Measurements from ENCODE around the gene APOL3. TPM values are rescaled to one million over a fixed set of nuclear protein-coding genes. Genes with fewer than 3 reads are reported as not detected.
"Not testable (repeated sequence)": the region's sequence is repeated elsewhere in the genome, so short reads cannot be mapped to it uniquely, and the experiment has no call there.

Gene APOL3
- polyA plus RNA-seq, 1 experiment: 4.2 TPM

DNA sequence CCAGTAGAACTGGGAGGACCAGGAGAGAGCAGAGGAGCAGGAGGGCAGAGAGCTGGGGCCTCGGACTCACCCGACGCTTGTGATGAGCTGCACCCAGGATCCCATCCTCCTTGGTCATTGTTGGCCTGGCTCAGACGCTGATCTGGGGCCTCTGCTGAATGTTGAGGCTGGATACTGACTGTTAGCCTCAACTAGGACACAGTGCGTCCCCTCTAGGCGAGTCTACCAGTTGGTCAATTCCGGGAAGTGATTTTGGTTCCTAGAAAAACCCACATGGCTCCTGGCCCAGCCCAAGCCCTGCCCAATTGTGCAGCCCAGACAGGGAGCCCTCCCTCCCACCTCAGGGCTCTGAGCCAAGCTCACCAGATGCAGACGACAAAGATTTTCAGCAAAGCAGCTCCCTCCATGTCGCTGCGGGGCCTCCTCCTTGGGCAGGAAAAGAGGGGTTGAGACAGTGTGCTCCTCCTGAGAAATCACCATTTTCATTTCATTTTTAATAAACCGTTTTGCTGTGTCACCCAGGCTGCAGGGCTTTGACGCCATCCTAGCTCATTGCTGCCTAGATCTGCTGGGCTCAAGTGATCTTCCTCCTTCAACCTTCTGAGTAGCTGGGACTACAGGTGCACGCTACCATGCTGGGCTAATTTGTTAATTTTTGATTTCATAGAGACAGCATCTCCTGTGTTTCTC, 41.2 kb upstream of the APOL3 start, which contains the start of gene APOL4:
APOL4 (minus strand) TSS at position 180 of the 690 bp plus-strand sequence; CDS start at position 105, 75 bp downstream.
- H3K27me3 ChIP-seq (ENCODE audit: control insufficient read depth, insufficient read depth, low read length): peaks cover 3% of the 10 kb centered on the region
- no peak for DNase-seq (ENCODE audit: low read depth, low spot score)
- H3K9me3 ChIP-seq (ENCODE audit: control insufficient read depth, insufficient read depth, low read length): no peaks in the 10 kb centered on the region
- H3K27ac ChIP-seq (ENCODE audit: low read depth, low read length): no peak within 1 kb of the TSS
- CTCF ChIA-PET: interaction anchor here (1.4 kb wide), 1 partner anchor 285 kb away, joined by 5 read pairs; no protein-coding TSS in a partner anchor
- TF ChIP-seq, protein P1, sequence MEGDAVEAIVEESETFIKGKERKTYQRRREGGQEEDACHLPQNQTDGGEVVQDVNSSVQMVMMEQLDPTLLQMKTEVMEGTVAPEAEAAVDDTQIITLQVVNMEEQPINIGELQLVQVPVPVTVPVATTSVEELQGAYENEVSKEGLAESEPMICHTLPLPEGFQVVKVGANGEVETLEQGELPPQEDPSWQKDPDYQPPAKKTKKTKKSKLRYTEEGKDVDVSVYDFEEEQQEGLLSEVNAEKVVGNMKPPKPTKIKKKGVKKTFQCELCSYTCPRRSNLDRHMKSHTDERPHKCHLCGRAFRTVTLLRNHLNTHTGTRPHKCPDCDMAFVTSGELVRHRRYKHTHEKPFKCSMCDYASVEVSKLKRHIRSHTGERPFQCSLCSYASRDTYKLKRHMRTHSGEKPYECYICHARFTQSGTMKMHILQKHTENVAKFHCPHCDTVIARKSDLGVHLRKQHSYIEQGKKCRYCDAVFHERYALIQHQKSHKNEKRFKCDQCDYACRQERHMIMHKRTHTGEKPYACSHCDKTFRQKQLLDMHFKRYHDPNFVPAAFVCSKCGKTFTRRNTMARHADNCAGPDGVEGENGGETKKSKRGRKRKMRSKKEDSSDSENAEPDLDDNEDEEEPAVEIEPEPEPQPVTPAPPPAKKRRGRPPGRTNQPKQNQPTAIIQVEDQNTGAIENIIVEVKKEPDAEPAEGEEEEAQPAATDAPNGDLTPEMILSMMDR (IDR thresholded peaks at IDR 0.05; ENCODE audit: low read depth, low read length): no peak
- H3K4me3 ChIP-seq (ENCODE audit: low read depth, low read length): no peak within 1 kb of the TSS
- POLR2A ChIA-PET: no interaction called here

DNA sequence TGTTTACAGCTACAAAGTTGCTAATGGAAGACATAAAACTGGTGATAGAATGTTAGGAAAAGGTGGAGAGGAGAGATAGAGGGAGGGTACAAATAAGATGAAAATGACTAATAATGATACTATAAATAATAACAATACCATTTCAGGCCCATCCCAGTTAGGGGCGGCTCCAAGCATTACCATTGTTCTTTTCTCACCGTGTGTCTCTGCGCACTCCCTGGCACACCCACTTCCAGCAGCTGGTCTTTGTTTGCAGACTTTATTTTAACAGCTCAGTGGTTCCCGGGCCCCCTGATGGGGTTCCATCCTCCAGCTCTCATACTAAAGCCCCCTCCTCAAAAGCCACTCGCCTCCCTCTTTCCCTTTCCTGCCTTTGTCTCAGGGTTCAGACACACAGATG, 40.5 kb upstream of the APOL3 start:
- DNase-seq (ENCODE audit: low read depth, low spot score); H3K27ac ChIP-seq (ENCODE audit: low read depth, low read length); H3K9me3 ChIP-seq (ENCODE audit: control insufficient read depth, insufficient read depth, low read length); CTCF ChIA-PET; POLR2A ChIA-PET; H3K4me3 ChIP-seq (ENCODE audit: low read depth, low read length); H3K27me3 ChIP-seq (ENCODE audit: control insufficient read depth, insufficient read depth, low read length): not testable (repeated sequence)

DNA sequence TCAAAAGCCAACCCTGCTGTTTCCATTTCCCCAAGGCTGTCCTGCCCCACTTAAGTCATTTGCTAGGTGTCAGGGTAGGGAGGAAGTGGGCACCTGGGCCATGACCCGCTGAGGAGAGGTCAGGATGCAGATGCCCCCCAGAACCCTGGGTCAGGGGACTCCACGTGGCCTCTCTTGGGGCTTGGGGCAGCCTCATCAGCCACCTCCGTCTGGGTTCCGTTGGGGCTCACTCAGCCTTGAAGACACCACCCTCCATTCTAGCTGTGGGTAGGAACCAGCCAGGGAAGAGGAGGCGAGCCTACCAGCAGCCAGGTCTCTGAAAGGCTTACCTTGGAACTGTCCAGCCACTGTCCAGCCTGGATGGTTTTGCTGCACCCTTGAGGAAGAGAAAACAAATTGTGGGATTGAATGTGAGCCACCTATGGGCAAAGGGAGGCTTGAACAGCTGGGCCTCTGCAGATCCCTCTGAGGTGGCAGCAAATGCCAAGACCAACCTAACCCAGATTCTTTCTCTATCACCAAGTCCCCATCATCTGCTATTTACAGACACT, 38.5 kb upstream of the APOL3 start:
- Histone ChIP-seq H3K27ac (ENCODE audit: low read depth, low read length) (no peak overlapping the region), H3K4me3 (ENCODE audit: low read depth, low read length) (no peak overlapping the region), H3K9me3 (ENCODE audit: control insufficient read depth, insufficient read depth, low read length) (no peaks in the 10 kb centered on the region), H3K27me3 (ENCODE audit: control insufficient read depth, insufficient read depth, low read length) (peaks cover 3% of the 10 kb centered on the region)
- DNase-seq (ENCODE audit: low read depth, low spot score): no peak
- TF ChIP-seq, protein P1 (IDR thresholded peaks at IDR 0.05; ENCODE audit: low read depth, low read length): no peak
- ChIA-PET CTCF (interaction anchor here (1.1 to 5.4 kb wide), 2 partner anchors 79 to 287 kb away, joined by 4 to 30 read pairs; no protein-coding TSS in a partner anchor), POLR2A (no interaction called here)

DNA sequence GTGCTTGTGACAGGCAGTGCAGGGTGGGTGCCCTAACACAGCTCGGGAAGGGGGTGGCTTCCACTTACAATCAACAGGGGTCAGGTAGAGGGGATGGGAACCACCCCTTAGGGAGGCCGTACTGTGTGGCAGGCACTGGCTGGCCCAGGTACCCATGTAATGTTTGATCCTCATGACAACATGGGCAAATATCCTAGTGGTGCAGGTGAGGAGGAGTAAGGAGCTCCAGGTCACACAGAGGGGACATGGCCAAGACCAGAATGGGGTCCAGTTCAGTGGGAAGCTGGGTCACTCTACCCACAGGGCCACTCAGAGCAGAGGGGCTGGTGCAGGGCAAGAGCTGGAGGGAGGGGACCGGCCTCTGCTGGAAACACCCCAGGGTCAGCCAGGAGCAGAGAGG, 38.0 kb upstream of the APOL3 start:
- Histone ChIP-seq H3K9me3 (ENCODE audit: control insufficient read depth, insufficient read depth, low read length) (no peaks in the 10 kb centered on the region), H3K27ac (ENCODE audit: low read depth, low read length) (no peak overlapping the region), H3K27me3 (ENCODE audit: control insufficient read depth, insufficient read depth, low read length) (peaks cover 5% of the 10 kb centered on the region), H3K4me3 (ENCODE audit: low read depth, low read length) (no peak overlapping the region)
- no peak for DNase-seq (ENCODE audit: low read depth, low spot score)
- CTCF ChIA-PET: interaction anchor here (1.1 to 5.4 kb wide), 2 partner anchors 79 to 288 kb away, joined by 4 to 30 read pairs; no protein-coding TSS in a partner anchor
- POLR2A ChIA-PET: no interaction called here
- TF ChIP-seq, protein P1 (IDR thresholded peaks at IDR 0.05; ENCODE audit: low read depth, low read length): no peak

DNA sequence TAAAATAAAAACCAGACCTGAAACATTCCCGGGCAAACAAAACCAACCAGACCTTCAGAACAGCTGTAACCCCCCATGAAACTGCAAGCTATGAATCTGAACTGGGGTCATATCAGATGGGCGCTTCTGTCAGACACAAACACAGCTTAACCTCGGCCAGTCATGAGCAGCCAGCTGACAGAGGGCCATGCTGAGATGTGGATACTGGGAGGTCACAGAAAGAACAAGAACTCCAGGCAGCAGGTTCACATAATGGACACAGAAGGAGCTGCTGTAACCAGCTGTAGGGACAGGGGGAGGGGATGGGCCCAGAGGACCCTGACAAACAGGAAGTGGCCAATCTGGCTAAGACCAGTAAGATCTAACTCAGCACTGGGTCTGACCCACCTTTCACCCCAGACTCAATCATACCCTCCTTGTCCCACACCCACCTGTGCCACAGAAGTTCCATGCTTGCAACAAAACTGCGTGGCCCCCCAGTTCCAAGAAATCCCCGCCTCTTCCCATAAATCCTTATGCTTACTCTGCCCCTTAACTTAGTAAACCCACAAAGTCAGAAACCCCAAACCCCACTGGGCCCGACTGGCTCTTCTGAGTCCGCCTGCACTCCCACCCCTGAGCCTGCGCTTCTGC, 37.1 kb upstream of the APOL3 start:
- ChIA-PET POLR2A (interaction anchor here (0.6 kb wide), 1 partner anchor 10 kb away, joined by 3 read pairs; no protein-coding TSS in a partner anchor), CTCF (interaction anchor here (1.1 to 5.4 kb wide), 2 partner anchors 80 to 289 kb away, joined by 4 to 30 read pairs; no protein-coding TSS in a partner anchor)
- DNase-seq (ENCODE audit: low read depth, low spot score): no peak
- H3K27me3 ChIP-seq (ENCODE audit: control insufficient read depth, insufficient read depth, low read length): peaks cover 8% of the 10 kb centered on the region
- H3K27ac ChIP-seq (ENCODE audit: low read depth, low read length): peak overlapping the region; percentile 11
- H3K9me3 ChIP-seq (ENCODE audit: control insufficient read depth, insufficient read depth, low read length): no peaks in the 10 kb centered on the region
- H3K4me3 ChIP-seq (ENCODE audit: low read depth, low read length): no peak overlapping the region
- TF ChIP-seq, protein P1 (IDR thresholded peaks at IDR 0.05; ENCODE audit: low read depth, low read length): no peak
